NCI-H1436 treated with DMSO at 0.1 percent for 48 hours (cell line): ENCODE data around the gene GIGYF2.
"Not testable (repeated sequence)": the region's sequence is repeated elsewhere in the genome, so short reads cannot be mapped to it uniquely, and the experiment has no call there.

ENCODE experiments used
- DNase-seq: peaks from one replicate; lab custom pipeline; 2025; lab: John Stamatoyannopoulos, UW

Gene GIGYF2

DNA sequence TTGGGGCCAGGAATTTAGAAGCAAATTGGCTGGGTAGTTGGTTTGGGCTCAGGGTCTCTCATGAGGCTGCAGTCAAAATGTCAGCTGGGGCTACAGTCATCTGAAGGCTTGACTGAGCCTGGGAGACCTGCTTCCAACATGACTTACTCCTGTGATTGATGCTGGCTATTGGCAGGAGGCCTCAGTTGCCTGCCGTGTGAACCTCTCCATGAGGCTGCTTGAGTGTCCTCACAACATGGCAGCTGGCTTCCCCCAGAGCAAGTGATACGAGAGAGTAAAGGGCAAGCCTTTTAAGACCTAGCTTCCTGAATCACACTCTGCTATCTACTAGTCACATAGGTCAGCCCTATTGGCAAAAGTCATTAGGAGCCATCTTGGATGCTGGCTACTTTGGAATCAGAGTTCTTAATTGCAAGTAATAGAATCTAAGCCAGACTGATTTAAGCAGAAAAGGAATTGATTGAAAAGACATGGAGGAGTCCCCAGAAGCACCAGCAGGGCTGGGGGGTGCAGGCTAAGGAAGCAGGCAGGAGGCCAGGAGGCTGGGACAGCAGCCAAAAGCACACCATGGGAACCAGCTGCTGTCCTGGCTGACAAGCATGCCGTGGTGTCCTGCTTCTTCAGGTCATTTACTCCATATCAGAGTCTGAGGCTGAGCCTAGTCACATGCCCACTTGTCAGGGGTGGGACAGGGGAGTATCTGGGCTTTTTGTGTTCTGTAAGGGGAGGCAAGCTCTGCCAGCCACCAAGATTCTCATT is 7.8 kb upstream of the GIGYF2 start:
- DNase-seq, result no peak

DNA sequence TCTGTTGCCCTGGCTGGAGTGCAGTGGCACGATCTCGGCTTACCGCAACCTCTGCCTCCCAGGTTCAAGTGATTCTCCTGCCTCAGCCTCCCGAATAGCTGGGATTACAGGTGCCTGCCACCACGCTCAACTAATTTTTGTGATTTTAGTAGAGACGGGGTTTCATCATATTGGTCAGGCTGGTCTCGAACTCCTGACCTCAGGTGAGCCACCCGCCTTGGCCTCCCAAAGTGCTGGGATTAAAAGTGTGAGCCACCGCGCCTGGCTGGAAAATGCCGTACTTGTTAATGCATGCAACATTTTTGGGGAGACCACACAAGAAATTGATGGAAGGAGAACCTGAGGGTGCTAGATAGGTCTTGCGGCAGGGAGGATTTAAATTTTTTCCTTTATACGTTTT is 6.0 kb upstream of the GIGYF2 start:
- DNase-seq, result not testable (repeated sequence)

DNA sequence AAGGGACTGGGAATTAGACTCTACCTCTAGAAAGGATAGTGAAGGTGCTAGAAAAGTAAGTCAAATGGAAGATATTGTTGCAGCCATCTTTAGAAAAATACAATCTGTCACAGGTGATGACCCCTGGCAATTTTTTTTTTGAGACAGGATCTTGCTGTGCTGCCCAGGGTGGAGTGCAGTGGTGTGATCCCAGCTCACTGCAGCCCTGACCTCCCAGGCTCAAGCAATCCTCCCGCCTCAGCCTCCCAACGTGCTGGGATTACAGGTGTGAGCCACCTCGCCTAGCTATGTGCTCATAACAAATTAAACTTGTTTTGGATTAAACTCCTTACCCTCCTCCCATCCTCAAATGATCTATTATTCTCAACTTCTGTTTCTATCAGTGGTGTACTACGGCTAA is 3.8 kb upstream of the GIGYF2 start:
- no peak for DNase-seq

DNA sequence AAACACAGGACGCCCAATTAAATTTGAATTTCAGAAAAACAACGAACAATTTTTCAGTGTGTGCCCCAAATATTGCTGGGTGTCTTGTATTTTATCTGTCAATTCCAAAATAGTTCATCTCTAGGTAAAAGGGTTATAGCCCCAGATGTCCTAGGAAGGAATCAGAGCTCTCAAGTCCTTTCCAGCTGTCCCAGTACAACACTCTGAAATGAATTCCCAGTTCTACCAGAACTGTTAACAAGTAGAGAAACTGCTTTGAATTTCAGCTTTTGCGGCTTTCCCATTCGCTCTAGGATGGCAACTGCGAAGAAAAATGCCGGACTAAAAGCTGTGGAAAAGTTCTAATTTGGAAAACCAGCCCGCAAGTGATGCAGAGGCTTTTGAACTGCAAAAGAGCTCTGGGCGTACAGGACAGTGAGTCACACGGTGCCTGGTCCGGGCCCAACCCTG is 497 bp upstream of the GIGYF2 start:
- no peak for DNase-seq

DNA sequence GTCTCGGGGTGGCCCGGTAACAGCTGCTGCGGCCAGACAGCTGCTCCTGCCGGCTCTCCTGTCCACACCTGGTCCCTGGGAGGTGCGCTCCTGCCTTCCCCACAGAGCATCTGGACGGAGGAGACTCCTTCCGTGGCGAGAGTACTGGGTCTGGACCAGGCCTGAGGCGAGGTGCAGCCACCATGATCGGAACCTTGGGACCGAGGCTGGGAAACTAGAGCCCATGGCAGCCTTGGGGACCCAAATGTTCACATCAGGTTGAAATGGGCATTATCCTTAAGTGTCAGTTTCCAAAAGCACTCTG is 628 bp downstream of the GIGYF2 start:
- DNase-seq, result no peak

DNA sequence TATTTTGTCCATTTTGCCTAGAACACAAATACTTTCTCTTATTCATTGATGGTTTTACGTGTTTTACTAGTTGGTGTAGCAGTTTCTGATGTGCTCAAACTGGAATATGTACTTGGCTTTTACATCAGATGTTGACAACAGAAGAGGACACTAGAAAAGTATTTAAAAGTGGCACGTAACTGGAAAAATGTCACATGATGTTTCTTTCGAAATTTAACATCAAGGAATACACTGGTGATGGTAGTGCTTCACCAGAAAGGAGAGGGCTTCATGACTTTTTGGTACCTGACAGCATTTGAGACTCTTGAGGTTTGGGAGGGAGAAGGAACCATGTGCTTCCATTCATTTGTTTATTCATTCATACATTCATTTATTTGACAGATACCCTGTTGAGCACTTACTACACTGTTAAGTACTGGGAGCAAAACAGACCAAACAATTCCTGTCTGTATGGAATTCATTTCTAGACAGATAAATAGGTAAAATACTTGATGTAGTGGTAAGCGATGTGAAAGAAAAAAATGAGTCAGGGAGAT is 1.5 kb downstream of the GIGYF2 start:
- no peak for DNase-seq

DNA sequence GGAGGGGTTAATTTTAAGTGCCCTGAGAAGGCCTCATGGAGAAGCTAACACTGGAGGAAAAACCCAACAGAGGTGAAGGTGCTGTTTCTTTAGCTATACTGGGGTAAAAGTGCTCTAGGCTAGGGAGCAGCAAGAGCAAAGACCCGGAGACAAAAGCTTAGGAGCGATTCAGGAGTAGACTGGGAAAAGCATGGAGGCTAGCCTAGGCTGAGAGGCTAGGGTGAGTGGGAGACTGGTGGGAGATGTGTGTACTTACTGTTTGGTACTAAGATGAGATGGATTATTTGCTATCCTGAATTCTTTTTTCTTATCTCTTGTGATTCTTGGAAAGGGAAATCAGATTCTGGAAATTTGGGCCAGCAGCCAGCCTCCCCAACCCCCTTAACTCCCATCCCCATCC is 2.0 kb downstream of the GIGYF2 start:
- no peak for DNase-seq

DNA sequence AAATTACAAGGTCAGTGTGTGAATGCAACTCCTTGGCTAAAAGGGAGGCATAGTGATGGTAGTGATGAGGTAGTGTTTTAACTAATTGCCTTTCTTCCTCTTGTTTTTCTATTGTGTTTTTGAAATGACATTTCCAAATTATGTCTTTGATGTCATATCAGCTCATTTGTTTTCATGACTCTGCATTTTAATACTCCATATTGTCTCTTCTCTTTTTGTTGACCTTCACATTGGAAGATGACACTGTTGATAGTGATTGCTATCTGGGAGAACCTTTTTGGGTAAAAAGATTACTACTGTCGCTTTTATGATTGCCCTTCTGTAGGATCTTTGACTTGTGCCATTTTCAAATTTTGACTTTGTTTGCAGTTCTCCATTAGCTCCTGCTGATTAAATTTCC is 3.0 kb downstream of the GIGYF2 start:
- DNase-seq, result no peak

DNA sequence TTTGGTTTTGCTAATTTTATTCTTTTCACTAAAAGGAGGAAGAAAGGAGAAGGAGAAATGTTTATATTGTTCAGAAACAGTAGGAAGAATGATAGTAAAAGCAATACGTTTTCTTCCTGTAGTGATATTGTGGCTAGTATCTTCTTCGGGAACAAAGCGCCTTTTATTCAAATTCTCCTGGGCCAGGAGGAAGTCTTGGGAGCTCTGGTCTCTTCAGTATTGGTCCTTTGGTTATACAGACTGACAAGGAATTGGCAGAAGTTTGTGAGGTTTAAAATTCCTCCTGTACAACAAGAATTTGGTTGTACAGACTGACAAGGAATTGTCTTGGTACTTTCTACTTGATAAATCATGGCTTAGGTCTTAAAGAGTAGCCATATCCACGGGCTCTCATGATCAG is 9.9 kb downstream of the GIGYF2 start:
- no peak for DNase-seq

DNA sequence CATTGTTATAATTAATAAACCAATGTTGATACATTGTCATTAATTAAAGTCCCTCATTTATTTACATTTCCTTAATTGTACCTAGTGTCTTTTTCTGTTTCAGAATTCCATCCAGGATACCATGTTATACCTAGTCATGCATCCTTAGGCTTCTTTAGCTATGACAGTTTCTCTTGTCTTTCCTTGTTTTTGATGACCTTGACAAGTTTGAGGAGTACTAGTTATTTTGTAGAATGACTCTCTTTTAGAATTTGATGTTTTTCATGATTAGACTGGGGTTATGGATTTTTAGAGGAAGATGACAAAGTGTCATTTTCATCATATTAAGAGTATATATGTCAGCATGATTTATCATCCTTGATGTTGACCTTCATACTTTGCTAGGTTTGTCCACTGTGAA is 16.4 kb downstream of the GIGYF2 start:
- DNase-seq, result no peak

DNA sequence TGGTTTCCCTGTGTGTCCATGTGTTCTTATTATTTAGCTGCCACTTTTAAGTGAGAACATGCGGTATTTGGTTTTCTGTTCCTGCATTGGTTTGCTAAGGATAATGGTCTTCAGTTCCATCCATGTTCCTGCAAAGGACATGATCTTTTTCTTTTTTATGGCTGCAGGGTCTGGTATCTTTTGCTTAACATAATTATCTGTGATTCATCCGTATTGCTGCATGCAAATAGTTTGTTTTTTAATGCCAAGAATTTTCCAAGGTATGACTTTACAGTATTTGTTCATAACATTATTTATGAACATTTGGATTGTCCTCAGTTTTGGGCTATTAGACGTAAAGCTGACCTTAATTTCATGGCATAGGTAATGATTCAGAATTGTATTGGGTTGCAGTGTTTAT is 17.8 kb downstream of the GIGYF2 start:
- DNase-seq, result no peak

DNA sequence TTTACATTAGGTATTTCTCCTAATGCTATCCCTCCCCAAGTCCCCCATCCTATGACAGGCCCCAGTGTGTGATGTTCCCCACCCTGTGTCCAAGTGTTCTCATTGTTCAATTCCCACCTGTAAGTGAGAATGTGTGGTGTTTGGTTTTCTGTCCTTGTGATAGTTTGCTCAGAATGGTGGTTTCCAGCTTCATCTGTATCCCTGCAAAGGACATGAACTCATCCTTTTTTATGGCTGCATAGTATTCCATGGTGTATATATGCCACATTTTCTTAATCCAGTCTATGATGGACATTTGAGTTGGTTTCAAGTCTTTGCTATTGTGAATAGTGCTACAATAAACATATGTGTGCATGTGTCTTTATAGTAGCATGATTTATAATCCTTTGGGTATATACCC is 22.9 kb downstream of the GIGYF2 start:
- DNase-seq, result not testable (repeated sequence)

DNA sequence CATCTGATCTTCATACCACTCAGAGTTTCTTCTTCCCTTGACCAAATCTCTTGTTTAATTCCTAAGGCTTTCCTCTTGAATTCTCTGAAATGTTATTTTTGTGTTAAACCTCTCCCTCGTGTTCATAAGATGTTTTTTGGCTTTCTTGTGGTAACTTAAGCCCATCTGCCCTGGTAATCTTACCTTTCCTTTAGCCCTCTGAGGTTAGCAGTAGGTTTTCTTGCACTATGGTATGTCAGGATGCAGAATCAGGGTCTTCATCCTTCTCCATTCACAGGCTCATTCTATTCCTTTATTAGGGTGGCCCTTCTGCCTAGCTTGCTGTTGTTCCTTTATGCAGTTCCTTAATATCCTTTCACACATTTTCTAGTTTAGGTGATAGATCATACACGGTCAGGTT is 24.1 kb downstream of the GIGYF2 start:
- no peak for DNase-seq

DNA sequence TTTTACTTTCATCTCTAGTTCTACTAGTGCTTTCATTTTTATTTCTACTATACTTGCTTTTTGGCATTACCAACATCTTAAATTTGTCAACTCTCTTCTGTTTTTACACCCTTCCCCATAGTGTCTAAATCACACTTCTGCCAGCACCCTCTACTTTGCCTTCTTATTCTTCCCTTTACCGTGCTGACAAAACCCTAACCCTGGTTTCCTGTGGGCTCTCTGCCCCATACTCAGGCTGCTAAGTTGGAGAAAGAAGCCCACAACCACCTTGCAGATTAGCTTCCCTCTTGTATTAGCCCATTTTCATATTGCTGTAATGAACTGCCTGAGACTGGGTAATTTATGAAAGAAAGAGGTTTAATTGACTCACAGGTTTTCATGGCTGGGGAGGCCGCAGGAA is 24.8 kb downstream of the GIGYF2 start:
- no peak for DNase-seq

DNA sequence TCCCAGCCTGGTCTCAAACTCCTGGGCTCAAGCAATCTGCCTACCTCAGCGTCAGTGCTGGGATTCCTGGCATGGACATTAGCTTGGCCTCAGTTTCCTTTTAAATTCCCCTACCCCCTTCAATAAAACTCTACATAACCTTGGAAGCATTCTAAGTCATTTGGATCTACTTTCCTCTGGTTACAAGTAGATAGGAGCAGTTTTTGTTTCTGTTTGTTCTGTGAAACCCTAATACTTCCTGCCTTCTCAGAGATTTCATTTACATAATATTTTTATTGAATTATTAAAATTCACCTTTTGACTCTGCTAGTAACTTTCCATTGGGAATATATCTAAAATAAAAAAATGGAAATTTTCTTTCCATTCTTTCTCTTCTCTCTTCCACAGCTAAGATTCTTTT is 25.9 kb downstream of the GIGYF2 start:
- no peak for DNase-seq

DNA sequence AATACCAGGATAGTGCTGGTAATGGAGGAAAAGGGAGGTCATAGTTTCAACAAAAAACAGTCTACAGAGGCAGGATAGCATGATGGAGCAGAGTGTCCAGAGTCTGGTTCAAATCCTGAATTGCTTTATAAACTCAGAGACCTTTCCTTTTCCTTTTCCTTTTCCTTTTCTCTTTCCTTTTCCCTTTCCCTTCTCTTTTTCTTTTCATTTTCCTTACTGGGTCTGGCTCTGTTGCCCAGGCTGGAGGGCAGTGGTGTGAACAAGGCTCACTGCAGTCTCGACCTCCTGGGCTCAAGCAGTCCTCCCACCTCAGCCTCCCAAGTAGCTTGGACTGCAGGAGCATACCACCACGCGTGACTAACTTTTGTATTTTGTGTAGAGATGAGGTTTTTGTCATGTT is 31.7 kb downstream of the GIGYF2 start:
- DNase-seq, result no peak

DNA sequence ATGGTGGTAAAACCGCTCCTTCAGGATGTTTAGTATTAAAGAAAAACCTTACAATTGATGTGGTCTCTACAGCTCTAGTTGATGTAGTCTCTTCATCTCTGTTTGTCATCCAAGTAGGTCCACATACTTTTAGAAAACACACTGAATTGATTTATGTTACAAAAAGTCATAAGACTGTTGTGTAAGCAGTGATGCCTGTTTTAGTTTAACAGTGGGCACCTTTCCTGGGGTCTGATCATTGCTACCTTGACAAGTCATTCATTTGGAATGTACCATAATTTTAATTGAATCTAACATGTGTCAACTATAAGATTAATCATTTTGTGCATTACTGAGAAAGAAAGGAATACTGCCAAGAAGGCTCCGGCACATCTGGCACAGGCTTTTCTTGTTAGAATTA is 34.3 kb downstream of the GIGYF2 start:
- DNase-seq, result no peak

DNA sequence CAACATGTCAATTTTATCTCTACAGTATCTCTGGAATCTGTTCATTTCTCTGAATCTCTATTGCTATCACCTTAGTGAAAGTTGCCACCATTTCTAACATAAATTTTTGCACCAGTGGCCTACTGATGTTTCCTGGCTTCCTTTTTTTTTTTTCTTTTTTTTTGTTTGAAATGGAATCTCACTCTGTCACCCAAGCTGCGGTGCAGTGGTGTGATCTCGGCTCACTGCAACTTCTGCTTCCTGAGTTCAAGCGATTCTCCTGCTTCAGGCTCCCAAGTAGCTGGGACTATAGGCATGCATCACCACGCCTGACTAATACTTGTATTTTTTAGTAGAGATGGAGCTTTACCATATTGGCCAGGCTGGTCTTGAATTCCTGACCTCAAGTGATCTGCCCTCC is 44.2 kb downstream of the GIGYF2 start:
- DNase-seq, result no peak

DNA sequence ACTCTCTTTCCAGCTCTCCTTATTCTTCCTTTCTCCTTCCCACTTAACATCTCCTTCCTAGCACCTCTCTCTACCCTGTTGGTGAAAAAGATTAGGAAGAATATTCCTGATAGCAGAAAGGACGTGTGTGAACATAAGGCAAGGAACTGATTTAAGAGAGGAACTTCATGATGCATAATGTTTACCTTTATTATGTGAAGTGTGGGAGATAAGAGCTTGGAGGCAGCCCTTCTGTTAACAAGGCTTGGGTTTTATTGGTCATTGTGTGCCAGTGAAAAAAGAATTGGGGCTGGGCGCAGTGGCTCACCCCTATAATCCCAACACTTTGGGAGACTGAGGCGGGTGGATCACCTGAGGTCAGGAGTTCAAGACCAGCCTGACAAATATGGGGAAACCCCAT is 44.8 kb downstream of the GIGYF2 start:
- DNase-seq, result no peak

DNA sequence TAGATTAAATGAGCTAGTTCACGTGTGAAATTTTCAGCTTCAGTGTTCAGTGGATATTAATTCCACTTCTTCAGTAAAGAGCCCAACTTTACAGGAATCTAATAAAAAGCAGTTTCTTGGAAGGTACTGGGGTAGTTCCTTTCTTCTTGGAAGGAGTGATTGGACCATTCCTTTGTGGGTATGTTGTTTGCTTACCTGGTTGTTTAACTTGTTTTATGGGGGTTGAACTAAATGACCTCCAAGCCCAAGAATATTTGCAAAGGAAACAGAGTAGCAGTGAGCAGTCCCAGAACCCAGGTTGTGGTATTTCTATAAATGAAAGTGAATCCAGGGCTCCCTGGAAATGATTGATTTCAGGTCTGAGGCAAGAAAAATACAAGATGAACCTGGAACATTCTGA is 47.8 kb downstream of the GIGYF2 start:
- no peak for DNase-seq

DNA sequence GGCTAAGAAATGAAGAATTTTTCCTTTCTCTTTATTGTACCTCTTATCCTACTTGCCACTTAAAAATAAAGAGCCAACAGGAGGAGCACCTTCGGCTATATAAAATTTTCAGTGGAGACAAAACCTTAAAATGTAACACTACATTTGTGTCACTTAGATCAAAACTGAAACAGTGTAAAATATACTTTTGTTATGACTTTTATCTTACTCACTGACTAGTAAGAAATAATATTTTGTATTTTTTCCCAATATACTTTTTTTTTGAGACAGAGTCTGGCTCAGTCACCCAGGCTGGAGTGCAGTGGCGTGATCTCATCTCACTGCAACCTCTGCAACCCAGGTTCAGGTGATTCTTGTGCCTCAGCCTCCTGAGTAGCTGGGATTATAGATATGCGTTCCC is 50.9 kb downstream of the GIGYF2 start:
- no peak for DNase-seq

DNA sequence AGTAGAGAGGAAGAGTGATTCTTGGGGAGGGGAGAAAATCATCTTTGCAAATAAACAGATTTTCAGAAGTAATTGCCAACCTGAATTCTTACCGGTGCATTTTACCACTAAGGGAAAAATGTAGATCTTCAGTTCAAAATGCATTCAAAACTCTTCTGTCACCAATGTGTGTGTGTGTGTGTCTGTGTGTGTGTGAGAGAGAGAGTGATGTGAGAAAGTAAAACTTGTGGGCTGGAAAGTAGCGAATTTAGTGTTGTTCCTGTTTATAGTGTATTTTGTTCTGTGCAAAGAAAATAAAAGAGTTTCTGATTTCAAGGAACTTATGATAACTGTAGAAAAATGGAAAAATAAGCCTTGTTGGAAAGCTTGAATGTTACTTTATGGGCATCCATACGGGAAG is 52.2 kb downstream of the GIGYF2 start:
- no peak for DNase-seq

DNA sequence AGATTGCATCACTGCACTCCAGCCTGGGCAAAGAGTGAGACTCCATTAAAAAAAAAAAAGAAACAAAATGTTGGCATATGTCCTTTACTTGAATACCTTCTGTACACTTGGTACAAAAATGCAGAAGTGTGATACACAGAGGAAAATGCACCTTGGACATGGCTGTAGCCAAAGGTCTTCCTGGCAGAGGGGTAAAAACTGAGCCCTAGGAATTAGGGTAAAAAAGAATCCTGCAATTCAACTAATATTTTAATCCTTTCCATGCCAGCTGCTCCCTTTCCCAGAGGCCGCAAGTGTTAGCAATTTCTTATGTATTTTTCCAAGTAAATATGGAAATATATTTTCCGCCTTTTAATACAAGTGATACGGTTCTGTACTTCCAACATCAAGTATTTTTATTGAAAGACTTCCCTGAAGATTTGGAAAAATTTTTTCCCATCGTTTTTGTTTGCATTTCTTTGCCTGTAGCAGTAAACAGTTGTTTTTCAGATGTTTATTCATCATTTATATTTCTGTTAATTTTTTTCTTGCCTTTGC is 53.1 kb downstream of the GIGYF2 start:
- DNase-seq, result no peak

DNA sequence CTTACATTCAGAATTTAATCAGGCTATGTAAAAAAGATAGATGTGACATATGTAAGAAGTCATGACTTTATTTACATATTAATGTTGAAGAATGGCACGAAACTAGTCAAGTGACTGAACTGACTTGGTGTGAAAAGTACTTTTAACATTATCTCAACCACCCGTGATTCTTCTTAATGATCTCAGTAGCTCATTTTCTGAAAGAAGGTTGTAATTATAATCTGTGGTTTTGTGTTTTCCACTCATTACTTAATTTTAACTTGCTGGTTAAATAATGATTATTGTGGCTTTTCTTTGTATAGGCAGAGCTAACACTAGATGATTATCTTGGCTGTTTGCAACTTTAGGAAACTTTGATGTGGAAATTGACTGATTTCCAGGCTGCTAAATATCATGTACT is 60.8 kb downstream of the GIGYF2 start:
- DNase-seq, result no peak
